Activated CD4-positive, CD25-positive, alpha-beta regulatory T cell treated with anti-CD3 and anti-CD28 coated beads, Interleukin-2, amount 50 U/mL, for 24 hours (primary cell): ENCODE data around the gene FBXO9.

Source experiments
- ATAC-seq, 2 donors: fragments of 150-1000 bp; cut with Tn5 transposase; one replicate each; pipeline ENCODE4 v1.10.0; 2021; ENCODE audit warnings: mild to moderate bottlenecking in 1 of 2, moderate library complexity in 1 of 2

Gene FBXO9

GRCh38 chr6:53139841-53140413 is 74.7 kb downstream of the FBXO9 start:
- ATAC-seq: no peak

GRCh38 chr6:53142810-53143209 is 77.6 kb downstream of the FBXO9 start:
- no peak for ATAC-seq

GRCh38 chr6:53143710-53144109 is 78.5 kb downstream of the FBXO9 start:
- no peak for ATAC-seq

GRCh38 chr6:53144802-53145201 is 79.6 kb downstream of the FBXO9 start:
- no peak for ATAC-seq

DNA sequence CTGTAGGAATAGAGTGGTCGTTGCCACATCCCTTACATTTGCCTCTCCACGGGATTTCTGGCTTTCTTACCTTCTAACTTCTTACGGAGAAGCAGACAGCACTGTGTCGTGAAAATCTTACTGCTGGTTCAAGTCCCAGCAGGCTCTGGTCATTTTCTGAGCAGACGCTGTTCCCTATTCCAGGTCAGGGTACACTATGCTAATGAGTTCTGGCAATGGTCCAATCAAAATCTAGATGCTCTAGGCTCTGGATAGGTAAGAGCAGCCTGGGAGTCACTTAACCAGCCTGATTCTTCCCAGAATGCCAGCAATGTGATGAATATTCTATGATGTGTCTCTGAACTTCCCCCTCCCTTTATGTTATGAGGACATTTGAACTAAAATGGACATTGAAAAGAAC is 83.5 kb downstream of the FBXO9 start, which contains the start of gene GCM1:
GCM1 (minus strand) TSS at position 158 of the 400 bp plus-strand sequence. CDS start 3,209 bp downstream, outside the sequence.
- ATAC-seq: no peak
